ENCODE results near the gene IL17D. TPM values are rescaled to one million over a fixed set of nuclear protein-coding genes. Genes with fewer than 3 reads are reported as not detected.

The IL17D gene
- total RNA-seq, 4 donors from 2014 or later = 1.7 to 21.4 (median 5.3) TPM

- no peak for TF ChIP-seq POLR2A (IDR thresholded peaks at IDR 0.05)
- no peak for TF ChIP-seq EP300 (IDR thresholded peaks at IDR 0.05)
- no peak for TF ChIP-seq CTCF (IDR thresholded peaks at IDR 0.05)
- Histone ChIP-seq H3K36me3 (peaks cover 0 to 18% (median 0%) of the 10 kb centered on the region in 3 donors), H3K9me3 (peaks cover 0 to 6% (median 0%) of the 10 kb centered on the region in 4 donors), H3K27me3 (no peaks in the 10 kb centered on the region), H3K4me3 (no peak overlapping the region), H3K4me1 (no peaks in the 10 kb centered on the region), H3K27ac (no peak overlapping the region)
- no peak for DNase-seq (ENCODE audit: low spot score in 2 of 2)
- 85 to 87% methylated on average over 3 of the region's 3 CpGs for WGBS, 2 donors
These were observed 57.4 kb downstream of the IL17D start for GRCh38 chr13:20760872-20761271.

- no peak for TF ChIP-seq CTCF (IDR thresholded peaks at IDR 0.05)
- no peak for TF ChIP-seq POLR2A (IDR thresholded peaks at IDR 0.05)
- no peak for TF ChIP-seq EP300 (IDR thresholded peaks at IDR 0.05)
- Histone ChIP-seq H3K36me3 (peaks cover 0 to 40% (median 0%) of the 10 kb centered on the region in 3 donors), H3K4me1 (peaks cover 0 to 10% (median 2%) of the 10 kb centered on the region in 4 donors), H3K27me3 (no peaks in the 10 kb centered on the region), H3K27ac (no peak overlapping the region), H3K4me3 (no peak overlapping the region), H3K9me3 (peaks cover 0 to 40% (median 6%) of the 10 kb centered on the region in 4 donors)
- 94 to 95% methylated on average over 2 of the region's 2 CpGs for WGBS, 2 donors
- DNase-seq (ENCODE audit: low spot score in 2 of 2) = no peak
These were observed 63.9 kb downstream of the IL17D start for GRCh38 chr13:20767309-20767943.

GRCh38 chr13:20769091-20769490 is 65.6 kb downstream of the IL17D start:
- DNase-seq (ENCODE audit: low spot score in 2 of 2) = no peak
- Histone ChIP-seq H3K4me3 (no peak overlapping the region), H3K36me3 (peaks cover 0 to 40% (median 0%) of the 10 kb centered on the region in 3 donors), H3K9me3 (peaks cover 0 to 40% (median 6%) of the 10 kb centered on the region in 4 donors), H3K4me1 (peaks cover 0 to 18% (median 4%) of the 10 kb centered on the region in 4 donors), H3K27me3 (no peaks in the 10 kb centered on the region), H3K27ac (no peak overlapping the region)
- 53 to 89% methylated on average over 2 of the region's 2 CpGs for WGBS, 2 donors
- TF ChIP-seq POLR2A (IDR thresholded peaks at IDR 0.05) (no peak), EP300 (IDR thresholded peaks at IDR 0.05) (no peak), CTCF (IDR thresholded peaks at IDR 0.05) (no peak)

GRCh38 chr13:20769834-20770233 is 66.3 kb downstream of the IL17D start:
- H3K4me1 ChIP-seq = peaks cover 0 to 21% (median 4%) of the 10 kb centered on the region in 4 donors
- peaks cover 0 to 40% (median 6%) of the 10 kb centered on the region in 4 donors for H3K9me3 ChIP-seq
- TF ChIP-seq EP300 (IDR thresholded peaks at IDR 0.05) (no peak), CTCF (IDR thresholded peaks at IDR 0.05) (no peak), POLR2A (IDR thresholded peaks at IDR 0.05) (no peak)
- WGBS, 2 donors = 100% methylated on average over 1 of the region's 1 CpG
- no peaks in the 10 kb centered on the region for H3K27me3 ChIP-seq
- peaks cover 0 to 40% (median 0%) of the 10 kb centered on the region in 3 donors for H3K36me3 ChIP-seq
- H3K4me3 ChIP-seq = no peak overlapping the region
- DNase-seq (ENCODE audit: low spot score in 2 of 2) = no peak
- H3K27ac ChIP-seq = no peak overlapping the region

Other genes with a start within 250 kb of the IL17D start
- gene CRYL1, start 177.8 kb upstream of the IL17D start, total RNA-seq = 10 to 100 TPM; 33.9 to 60.5 (median 49.5) TPM
- gene IFT88, start 136.5 kb upstream of the IL17D start, total RNA-seq = 10 to 100 TPM; 14.6 to 24.6 (median 19.2) TPM
- gene EEF1AKMT1, start 70.3 kb downstream of the IL17D start, total RNA-seq = 10 to 100 TPM in 3 of 4 donors, 1 to 10 TPM in 1; 8.2 to 23.7 (median 18.5) TPM
- 10 to 100 TPM; 15.3 to 28.8 (median 19.4) TPM for gene XPO4, start 199.0 kb downstream of the IL17D start, total RNA-seq

All from tibial nerve (tissue), 4 donors.